H1 (cell line): ENCODE data around the gene PLA2G1B. TPM values are rescaled to one million over a fixed set of nuclear protein-coding genes. Genes with fewer than 3 reads are reported as not detected.

ENCODE experiments used
- CTCF ChIA-PET: fragments of 300-600 bp; sonication (Branson Sonifier 250); formaldehyde crosslinking; loops from one replicate; lab custom pipeline; 2021; ENCODE audit not compliant: partially characterized antibody; lab: Charles Lee
- POLR2A ChIA-PET: fragments of 300-600 bp; sonication (Branson Sonifier 250); formaldehyde crosslinking; loops from one replicate; lab custom pipeline; 2021; ENCODE audit warnings: inconsistent platforms; ENCODE audit not compliant: partially characterized antibody; lab: Charles Lee
- DNase-seq, 2 experiments: peaks; one replicate each; pipeline versions ENCODE4 v3.0.0 to v3.0.0-alpha.2; 2010 to 2022; ENCODE audit warnings: low spot score in 2 of 2, low read depth in 1 of 2, mixed read lengths in 1 of 2
- FAIRE-seq: peaks from 2 replicates; lab custom pipeline; 2011; peaks lifted over from hg19 to GRCh38; lab: Jason Lieb, UNC
- H2AFZ ChIP-seq: 2 replicates; pipeline ENCODE4 v1.8.1; 2012; ENCODE audit warnings: low read length, inconsistent platforms
- H2AK5ac ChIP-seq: 2 replicates; pipeline ENCODE4 v1.6.1; 2013; ENCODE audit warnings: low read depth, low read length
- H2BK120ac ChIP-seq: replicated peaks from 2 replicates; pipeline ENCODE3; 2013; ENCODE audit warnings: low read depth, low read length, inconsistent platforms
- H2BK12ac ChIP-seq: 2 replicates; pipeline ENCODE4 v1.6.1; 2013; ENCODE audit warnings: low read depth, low read length
- H2BK15ac ChIP-seq: 2 replicates; pipeline ENCODE4 v1.6.1; 2013; ENCODE audit warnings: low read length
- H2BK20ac ChIP-seq: 2 replicates; pipeline ENCODE4 v1.6.1; 2013; ENCODE audit warnings: low read length
- H2BK5ac ChIP-seq: 2 replicates; pipeline ENCODE4 v1.6.1; 2013; ENCODE audit warnings: low read depth, low read length
- H3K14ac ChIP-seq: 2 replicates; pipeline ENCODE4 v1.6.1; 2013; ENCODE audit warnings: inconsistent platforms; ENCODE audit not compliant: insufficient read length
- H3K18ac ChIP-seq: 2 replicates; pipeline ENCODE4 v1.6.1; 2013; ENCODE audit warnings: low read length; ENCODE audit errors: extremely low read depth
- H3K23ac ChIP-seq: 2 replicates; pipeline ENCODE4 v1.6.1; 2013; ENCODE audit warnings: inconsistent platforms; ENCODE audit not compliant: insufficient read length
- H3K23me2 ChIP-seq: 2 replicates; pipeline ENCODE4 v1.6.1; 2013; ENCODE audit warnings: low read depth, low read length
- H3K27ac ChIP-seq: 2 replicates; pipeline ENCODE4 v1.6.1; 2011; ENCODE audit warnings: low read depth, low read length, inconsistent platforms
- H3K27me3 ChIP-seq, 4 experiments: replicated peaks in 1 of 4; 1 replicate in 1 of 4; 2 replicates in 3 of 4; pipeline versions ENCODE4 v1.6.1 to v1.8.1; 2011 to 2013; ENCODE audit warnings: low read length in 3 of 4, mild to moderate bottlenecking in 3 of 4, inconsistent platforms in 2 of 4, mixed read lengths in 2 of 4, moderate library complexity in 1 of 4; ENCODE audit not compliant: control insufficient read depth in 3 of 4, insufficient read depth in 3 of 4; ENCODE audit errors: extremely low read depth in 1 of 4
- H3K36me3 ChIP-seq, 4 experiments: 2 replicates each; pipeline versions ENCODE4 v1.6.1 to v1.8.1; 2011 to 2013; ENCODE audit warnings: mild to moderate bottlenecking in 4 of 4, low read length in 3 of 4, moderate library complexity in 2 of 4, control low read depth in 1 of 4, inconsistent platforms in 1 of 4; ENCODE audit not compliant: insufficient read depth in 4 of 4, control insufficient read depth in 2 of 4
- H3K4ac ChIP-seq: replicated peaks from 2 replicates; pipeline ENCODE3; 2013; ENCODE audit warnings: low read length, low read depth, mixed read lengths, inconsistent platforms; ENCODE audit not compliant: insufficient read length
- H3K4me1 ChIP-seq, 4 experiments: replicated peaks in 1 of 4; 1 replicate in 1 of 4; 2 replicates in 3 of 4; pipeline versions ENCODE4 v1.6.1 to v1.8.1; 2011 to 2013; ENCODE audit warnings: low read length in 3 of 4, inconsistent platforms in 2 of 4, mixed read lengths in 1 of 4; ENCODE audit not compliant: insufficient read depth in 4 of 4, control insufficient read depth in 3 of 4
- H3K4me2 ChIP-seq, 2 experiments: 2 replicates each; pipeline versions ENCODE4 v1.6.1 to v1.8.1; 2011 to 2013; ENCODE audit warnings: low read depth in 2 of 2, low read length in 2 of 2, control low read depth in 1 of 2, inconsistent platforms in 1 of 2, mild to moderate bottlenecking in 1 of 2; ENCODE audit not compliant: insufficient read depth in 1 of 2
- H3K4me3 ChIP-seq, 4 experiments: fragments of 200-600, 300-600 bp in 1 of 4; sonication (generic), shearing (Covaris generic), sonication (Bioruptor Twin) in 1 of 4; 2 replicates each; pipeline versions ENCODE4 v1.5.1 to v1.8.1; 2011 to 2016; ENCODE audit warnings: low read length in 4 of 4, low read depth in 3 of 4, control low read depth in 2 of 4, inconsistent platforms in 2 of 4, mild to moderate bottlenecking in 2 of 4, mixed read lengths in 1 of 4, moderate library complexity in 1 of 4; ENCODE audit not compliant: insufficient read depth in 2 of 4; ENCODE audit errors: extremely low read depth in 1 of 4
- H3K56ac ChIP-seq: replicated peaks from 2 replicates; pipeline ENCODE3; 2013; ENCODE audit warnings: low read depth, mild to moderate bottlenecking, mixed read lengths, low read length, inconsistent platforms; ENCODE audit not compliant: insufficient read length
- H3K79me1 ChIP-seq: 2 replicates; pipeline ENCODE4 v1.6.1; 2013; ENCODE audit warnings: low read depth, low read length, control low read depth
- H3K79me2 ChIP-seq, 2 experiments: 2 replicates each; pipeline versions ENCODE4 v1.6.1 to v1.8.1; 2012 to 2013; ENCODE audit warnings: low read length in 2 of 2, mild to moderate bottlenecking in 2 of 2, inconsistent platforms in 1 of 2; ENCODE audit not compliant: insufficient read depth in 2 of 2, control insufficient read depth in 1 of 2
- H3K9ac ChIP-seq, 4 experiments: replicated peaks in 1 of 4; 1 replicate in 1 of 4; 2 replicates in 3 of 4; pipeline versions ENCODE4 v1.6.1 to v1.8.1; 2011 to 2013; ENCODE audit warnings: low read depth in 3 of 4, low read length in 3 of 4, control low read depth in 2 of 4, mild to moderate bottlenecking in 2 of 4, moderate library complexity in 2 of 4, inconsistent platforms in 1 of 4; ENCODE audit errors: extremely low read depth in 1 of 4
- H3K9me3 ChIP-seq, 2 experiments: 2 replicates each; pipeline versions ENCODE4 v1.6.1 to v1.8.1; 2012 to 2013; ENCODE audit warnings: mild to moderate bottlenecking in 2 of 2, moderate library complexity in 2 of 2, control low read depth in 1 of 2, inconsistent platforms in 1 of 2, low read depth in 1 of 2, low read length in 1 of 2, mixed read lengths in 1 of 2; ENCODE audit not compliant: insufficient read depth in 2 of 2
- H4K20me1 ChIP-seq, 2 experiments: replicated peaks in 1 of 2; 2 replicates each; pipeline versions ENCODE3 to v1.8.1; 2011 to 2013; ENCODE audit warnings: inconsistent platforms in 2 of 2, low read length in 2 of 2, mild to moderate bottlenecking in 1 of 2; ENCODE audit not compliant: insufficient read depth in 2 of 2, control insufficient read depth in 1 of 2
- H4K5ac ChIP-seq: 2 replicates; pipeline ENCODE4 v1.6.1; 2013; ENCODE audit warnings: low read length, low read depth, mixed read lengths, inconsistent platforms; ENCODE audit not compliant: insufficient read length
- H4K8ac ChIP-seq: 2 replicates; pipeline ENCODE4 v1.8.0; 2013; ENCODE audit warnings: mild to moderate bottlenecking, moderate library complexity, low read length, inconsistent platforms; ENCODE audit not compliant: insufficient read depth; ENCODE audit errors: extremely low read depth
- H4K91ac ChIP-seq: replicated peaks from 2 replicates; pipeline ENCODE3; 2013; ENCODE audit warnings: low read length, mixed read lengths, inconsistent platforms; ENCODE audit not compliant: insufficient read length
- E2F6 ChIP-seq: IDR thresholded peaks from 2 replicates; pipeline ENCODE4 v1.6.1; 2012; ENCODE audit warnings: inconsistent platforms
- EGR1 ChIP-seq: IDR thresholded peaks from 2 replicates; pipeline ENCODE4 v1.6.1; 2011; ENCODE audit warnings: low read depth, low read length, borderline replicate concordance
- HDAC2 ChIP-seq, 2 experiments: fragments of 300-600 bp in 1 of 2; sonication (generic) in 1 of 2; IDR thresholded peaks; 2 replicates each; pipeline ENCODE4 v1.6.1; 2011 to 2012; ENCODE audit warnings: low read depth in 2 of 2, low read length in 2 of 2, mild to moderate bottlenecking in 2 of 2, moderate library complexity in 2 of 2, borderline replicate concordance in 1 of 2, inconsistent platforms in 1 of 2
- KDM4A ChIP-seq: IDR thresholded peaks from one replicate; pipeline ENCODE4 v1.7.1; 2012; ENCODE audit warnings: low read depth, mild to moderate bottlenecking, moderate library complexity, low read length, inconsistent platforms; ENCODE audit not compliant: severe bottlenecking
- KDM5A ChIP-seq: fragments of 200-600 bp; IDR thresholded peaks from 2 replicates; pipeline ENCODE4 v1.7.1; 2012; ENCODE audit warnings: mild to moderate bottlenecking, low read length, inconsistent platforms, mixed read lengths
- NANOG ChIP-seq: IDR thresholded peaks from 2 replicates; pipeline ENCODE4 v1.6.1; 2011; ENCODE audit warnings: low read length, low read depth, mild to moderate bottlenecking, inconsistent platforms; ENCODE audit not compliant: insufficient read depth, poor library complexity, severe bottlenecking
- PHF8 ChIP-seq: fragments of 200-600 bp; sonication (generic); conservative IDR thresholded peaks from 2 replicates; pipeline ENCODE4 v1.7.1; 2012; ENCODE audit warnings: low read depth, mild to moderate bottlenecking, inconsistent platforms, low read length, moderate library complexity
- RAD21 ChIP-seq, 2 experiments: IDR thresholded peaks in 1 of 2; conservative IDR thresholded peaks in 1 of 2; 2 replicates each; pipeline ENCODE4 v1.6.1; 2011; ENCODE audit warnings: low read depth in 2 of 2, low read length in 2 of 2, improper control_type of control experiment in 1 of 2, inconsistent platforms in 1 of 2, mild to moderate bottlenecking in 1 of 2, moderate library complexity in 1 of 2
- RXRA ChIP-seq: IDR thresholded peaks from 2 replicates; pipeline ENCODE4 v1.6.1; 2011; ENCODE audit warnings: low read depth, mild to moderate bottlenecking, low read length, moderate library complexity; ENCODE audit not compliant: insufficient read depth
- SP4 ChIP-seq: IDR thresholded peaks from 2 replicates; pipeline ENCODE4 v1.6.1; 2012; ENCODE audit warnings: low read length, inconsistent platforms
- WGBS, 2 experiments: shearing (Covaris generic) in 1 of 2; methylation state at CpG; one replicate each; pipeline versions ENCODE4 v1.1.6 to v1.1.7; 2013 to 2015; ENCODE audit warnings: low lambda C conversion rate in 2 of 2, mixed read lengths in 2 of 2, inconsistent platforms in 1 of 2, low coverage in 1 of 2, missing lambda C conversion rate in 1 of 2; ENCODE audit not compliant: insufficient replicate concordance in 2 of 2, insufficient coverage in 1 of 2, insufficient read length in 1 of 2; ENCODE audit errors: extremely low coverage in 1 of 2, missing lambda C conversion rate in 1 of 2; 5-methylcytosine and 5-hydroxymethylcytosine counted together
- polyA plus RNA-seq, 7 experiments: library from polyadenylated mRNA; depleted of rRNA in 3 of 7; stranded (reverse) in 5 of 7; unstranded in 2 of 7; fragments of >200 nt in 5 of 7; fragments of 200-250 nt in 2 of 7; gene quantifications; 1 replicate in 5 of 7; 2 replicates in 1 of 7; 4 replicates in 1 of 7; pipeline versions ENCODE4 v1.2.1 to v1.2.3, GENCODE V29; 2011 to 2013; ENCODE audit warnings: missing spikeins in 2 of 7, mixed read lengths in 2 of 7
- total RNA-seq: library from RNA; stranded (reverse); fragmentation: NEBNext Ultra II Directional; extraction: Animal tissue kit (Norgen Biotek cat#: 25700); gene quantifications from 2 replicates; pipeline ENCODE4 v1.2.1, GENCODE V29; 2021

The PLA2G1B gene
- total and polyA plus RNA-seq, 2 of the 8 experiments (the other 6 are each of a cell fraction or from before 2014, with no cell fraction given): not detected

DNA sequence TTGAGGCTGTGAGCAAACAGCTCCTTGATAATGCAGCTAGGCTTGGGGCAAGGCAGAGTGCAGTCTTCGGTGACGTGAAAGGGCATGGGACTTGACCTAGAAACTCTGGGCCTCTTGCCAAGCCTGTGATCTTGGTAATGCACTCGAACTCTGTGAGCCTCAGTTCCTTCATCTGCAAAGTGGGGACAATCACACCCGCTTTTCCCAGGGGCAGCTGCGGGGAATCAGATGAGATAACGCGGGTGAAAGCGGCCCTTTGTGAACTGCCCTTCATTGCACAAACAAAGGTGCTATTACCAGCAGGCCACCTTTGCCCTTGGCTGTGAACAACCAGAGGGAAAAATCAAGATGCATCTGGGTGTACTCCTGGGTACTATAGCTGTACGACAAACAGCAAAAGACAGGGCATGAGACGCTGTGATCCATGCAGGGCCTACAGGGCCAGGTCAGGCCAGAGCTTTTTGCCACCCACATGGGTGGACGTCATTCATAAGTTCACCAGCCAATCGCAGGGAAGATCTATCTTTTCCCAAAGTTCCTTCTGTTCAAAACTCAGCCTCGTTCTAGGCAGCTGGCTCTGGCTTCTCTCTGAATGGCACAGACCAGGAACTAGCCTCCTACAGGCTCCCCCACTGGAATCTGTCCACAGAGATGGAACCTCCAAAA is 38.2 kb upstream of the PLA2G1B start:
- Histone ChIP-seq H3K79me1 (peaks cover 7% of the 10 kb centered on the region; the same call in 1 of the 2 replicates), H2BK15ac (no peak overlapping the region), H3K23ac (no peak overlapping the region), H3K4me1 (peaks cover 24 to 41% (median 34%) of the 10 kb centered on the region in 4 experiments), H2BK120ac (no peak overlapping the region), H2BK20ac (no peak overlapping the region), H4K5ac (no peak overlapping the region), H3K4ac (no peak overlapping the region), H2AK5ac (peak overlapping the region; percentile 39; the same call in 1 of the 2 replicates), H4K20me1 (peaks cover 0 to 17% of the 10 kb centered on the region in 2 experiments), H2AFZ (no peak overlapping the region), H3K18ac (no peak overlapping the region), H3K14ac (no peak overlapping the region), H3K23me2 (peaks cover 20% of the 10 kb centered on the region), H3K79me2 (peaks cover 0 to 30% of the 10 kb centered on the region in 2 experiments; a peak in 2 of 4 replicates), H3K56ac (no peak overlapping the region), H3K9ac (no peak overlapping the region), H3K27ac (no peak overlapping the region), H3K4me3 (no peak overlapping the region), H4K91ac (no peak overlapping the region), H2BK5ac (no peak overlapping the region), H4K8ac (no peak overlapping the region), H3K36me3 (peaks cover 6 to 36% (median 9%) of the 10 kb centered on the region in 4 experiments; a peak in 6 of 8 replicates), H2BK12ac (peak overlapping the region; percentile 9; the same call in 1 of the 2 replicates), H3K9me3 (no peaks in the 10 kb centered on the region), H3K27me3 (peaks cover 0 to 6% (median 3%) of the 10 kb centered on the region in 4 experiments; a peak in 3 of 7 replicates), H3K4me2 (no peak overlapping the region; a peak in 1 of 4 replicates)
- DNase-seq: no peak
- 94% methylated on average over 13 of the region's 13 CpGs; no CpG with 5 or more reads in 1 of the 2 experiments for WGBS, 2 experiments
- ChIA-PET CTCF (interaction anchor here (0.6 to 12.5 kb wide), 12 partner anchors 9 to 1334 kb away, joined by 3 to 310 read pairs (median 21); partner anchors contain the start of gene COX6A1), POLR2A (interaction anchor here (0.9 to 9.2 kb wide), 11 partner anchors 7 to 253 kb away, joined by 3 to 78 read pairs (median 4); partner anchors contain the start of genes MSI1, RNU4-1, RNU4-2 and RPLP0)
- no peak for FAIRE-seq
- TF ChIP-seq EGR1 (no peak), RAD21 (IDR thresholded peaks at IDR 0.05 in 1 of 2, conservative IDR thresholded peaks at IDR 0.05 in 1 of 2; ENCODE audit: low read depth in 2 of 2, low read length in 2 of 2) (no peak), E2F6 (no peak), NANOG (no peak), SP4 (no peak), RXRA (no peak), KDM4A (no peak), PHF8 (no peak), KDM5A (no peak), HDAC2 (IDR thresholded peaks at IDR 0.05; ENCODE audit: borderline replicate concordance in 1 of 2, low read depth in 2 of 2, low read length in 2 of 2) (no peak)
